NT2/D1 (cell line): ENCODE data around the gene NAALADL2.

Source experiments
- SUZ12 ChIP-seq: IDR thresholded peaks from 2 replicates; pipeline ENCODE4 v1.6.1; 2011; ENCODE audit not compliant: insufficient read length, insufficient read depth; ENCODE audit errors: extremely low read depth
- YY1 ChIP-seq: IDR thresholded peaks from 2 replicates; pipeline ENCODE4 v1.6.1; 2011; ENCODE audit not compliant: insufficient read length, insufficient read depth
- ZNF274 ChIP-seq: IDR thresholded peaks from 2 replicates; pipeline ENCODE4 v1.6.1; 2011; ENCODE audit warnings: mild to moderate bottlenecking, low read depth, low read length

DNA sequence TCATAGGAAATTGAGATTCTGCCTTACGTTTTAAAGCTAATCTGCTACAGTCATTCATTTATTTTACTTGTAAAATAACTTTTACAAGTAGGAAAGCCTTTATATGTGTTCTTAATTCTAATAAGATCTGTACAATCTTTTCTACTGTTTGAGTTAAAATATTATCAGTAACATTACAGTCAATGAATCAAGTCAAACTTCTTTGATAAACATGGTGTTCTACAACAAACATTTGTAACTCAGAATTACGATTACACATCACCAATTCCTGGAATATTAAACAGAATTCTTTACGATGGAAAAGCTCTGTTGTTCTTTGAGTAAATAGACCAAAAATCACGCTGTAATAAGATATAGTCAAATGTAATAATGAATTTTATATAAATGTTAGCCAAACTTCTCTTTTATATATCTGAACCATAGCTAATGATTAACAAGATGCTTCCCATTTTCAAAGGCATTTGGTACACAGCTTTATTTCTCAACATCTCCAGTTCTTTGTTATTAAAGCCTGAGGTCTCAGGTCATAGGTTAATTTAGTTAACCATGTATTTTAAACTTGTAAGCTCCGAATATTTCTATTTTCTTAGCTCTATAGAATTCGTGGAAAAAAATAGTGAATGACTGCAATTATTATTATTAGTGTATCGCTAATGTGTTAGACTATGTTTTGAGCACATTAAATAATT, 232.4 kb downstream of the NAALADL2 start:
- no peak for TF ChIP-seq ZNF274
- TF ChIP-seq SUZ12, result no peak
- TF ChIP-seq YY1, result no peak
